WERI-Rb-1 (cell line): ENCODE measurements around the gene SLC43A2.
"Not testable (repeated sequence)": the region's sequence is repeated elsewhere in the genome, so short reads cannot be mapped to it uniquely, and the experiment has no call there.

Experiments used
- DNase-seq: peaks from one replicate; pipeline ENCODE4 v3.0.0-alpha.2; 2020
- H3K27ac ChIP-seq: fragments of 250-450 bp; sonication (Bioruptor Pico); 2 replicates; pipeline ENCODE4 v1.5.1; 2020; ENCODE audit warnings: mild to moderate bottlenecking, moderate library complexity
- H3K27me3 ChIP-seq: fragments of 250-450 bp; sonication (Bioruptor Pico); 2 replicates; pipeline ENCODE4 v1.5.1; 2021; ENCODE audit warnings: mild to moderate bottlenecking, low read depth, moderate library complexity; ENCODE audit not compliant: insufficient read depth, severe bottlenecking
- H3K36me3 ChIP-seq: fragments of 250-450 bp; sonication (Bioruptor Pico); 2 replicates; pipeline ENCODE4 v1.5.1; 2020; ENCODE audit warnings: mild to moderate bottlenecking, moderate library complexity
- H3K4me3 ChIP-seq: 2 replicates; pipeline ENCODE4 v1.5.1; 2011; ENCODE audit warnings: low read depth, mild to moderate bottlenecking, control low read depth, low read length
- H3K9me3 ChIP-seq: fragments of 250-450 bp; sonication (Bioruptor Pico); 2 replicates; pipeline ENCODE4 v1.5.1; 2021; ENCODE audit warnings: mild to moderate bottlenecking, moderate library complexity; ENCODE audit not compliant: severe bottlenecking
- TF ChIP-seq, protein P1 (sequence below): IDR thresholded peaks from 2 replicates; pipeline ENCODE4 v1.5.1; 2011; ENCODE audit warnings: low read depth, mild to moderate bottlenecking, control low read depth, inconsistent platforms, low read length

SLC43A2 gene

DNA sequence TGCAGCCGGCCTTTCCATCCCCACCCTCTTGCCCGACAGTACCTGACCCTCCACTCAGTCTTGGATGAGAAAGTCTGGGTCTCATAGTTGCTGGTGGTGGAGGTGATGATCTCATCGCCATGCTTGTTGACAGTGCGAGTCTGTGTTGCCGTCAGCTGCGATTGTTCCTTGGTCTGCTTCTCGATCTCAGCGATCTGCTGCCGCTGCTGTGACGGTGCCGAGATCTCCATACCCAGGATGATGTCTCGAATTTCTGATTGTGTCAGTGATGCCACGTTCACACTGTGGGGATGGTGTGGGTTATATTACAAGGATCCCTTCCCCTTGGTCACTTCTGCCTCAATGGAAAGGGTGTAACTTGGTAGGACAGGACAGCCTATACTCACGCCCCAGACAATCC is 25.1 kb upstream of the SLC43A2 start:
- no peak for DNase-seq
- Histone ChIP-seq H3K27ac (no peak overlapping the region), H3K9me3 (no peaks in the 10 kb centered on the region), H3K27me3 (no peaks in the 10 kb centered on the region), H3K4me3 (no peak overlapping the region), H3K36me3 (peaks cover 93% of the 10 kb centered on the region)
- TF ChIP-seq, protein P1, sequence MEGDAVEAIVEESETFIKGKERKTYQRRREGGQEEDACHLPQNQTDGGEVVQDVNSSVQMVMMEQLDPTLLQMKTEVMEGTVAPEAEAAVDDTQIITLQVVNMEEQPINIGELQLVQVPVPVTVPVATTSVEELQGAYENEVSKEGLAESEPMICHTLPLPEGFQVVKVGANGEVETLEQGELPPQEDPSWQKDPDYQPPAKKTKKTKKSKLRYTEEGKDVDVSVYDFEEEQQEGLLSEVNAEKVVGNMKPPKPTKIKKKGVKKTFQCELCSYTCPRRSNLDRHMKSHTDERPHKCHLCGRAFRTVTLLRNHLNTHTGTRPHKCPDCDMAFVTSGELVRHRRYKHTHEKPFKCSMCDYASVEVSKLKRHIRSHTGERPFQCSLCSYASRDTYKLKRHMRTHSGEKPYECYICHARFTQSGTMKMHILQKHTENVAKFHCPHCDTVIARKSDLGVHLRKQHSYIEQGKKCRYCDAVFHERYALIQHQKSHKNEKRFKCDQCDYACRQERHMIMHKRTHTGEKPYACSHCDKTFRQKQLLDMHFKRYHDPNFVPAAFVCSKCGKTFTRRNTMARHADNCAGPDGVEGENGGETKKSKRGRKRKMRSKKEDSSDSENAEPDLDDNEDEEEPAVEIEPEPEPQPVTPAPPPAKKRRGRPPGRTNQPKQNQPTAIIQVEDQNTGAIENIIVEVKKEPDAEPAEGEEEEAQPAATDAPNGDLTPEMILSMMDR, result no peak

DNA sequence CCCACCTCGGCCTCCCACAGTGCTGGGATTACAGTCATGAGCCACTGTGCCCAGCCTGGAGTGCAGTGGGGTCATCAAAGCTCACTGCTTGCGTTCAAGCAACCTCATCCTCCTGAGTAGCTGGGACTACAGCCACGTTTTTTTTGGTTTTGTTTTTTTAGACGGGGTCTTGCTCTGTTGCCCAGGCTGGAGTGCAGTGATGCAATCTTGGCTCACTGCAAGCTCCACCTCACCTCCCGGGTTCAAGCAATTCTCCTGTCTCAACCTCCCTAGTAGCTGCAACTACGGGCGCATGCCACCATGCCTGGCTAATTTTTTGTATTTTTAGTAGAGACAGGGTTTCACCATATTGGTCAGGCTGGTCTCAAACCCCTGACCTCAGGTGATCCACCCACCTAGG is 24.2 kb upstream of the SLC43A2 start:
- H3K4me3 ChIP-seq, H3K9me3 ChIP-seq, H3K27me3 ChIP-seq, H3K27ac ChIP-seq, DNase-seq: not testable (repeated sequence)
- peaks cover 84% of the 10 kb centered on the region for H3K36me3 ChIP-seq

DNA sequence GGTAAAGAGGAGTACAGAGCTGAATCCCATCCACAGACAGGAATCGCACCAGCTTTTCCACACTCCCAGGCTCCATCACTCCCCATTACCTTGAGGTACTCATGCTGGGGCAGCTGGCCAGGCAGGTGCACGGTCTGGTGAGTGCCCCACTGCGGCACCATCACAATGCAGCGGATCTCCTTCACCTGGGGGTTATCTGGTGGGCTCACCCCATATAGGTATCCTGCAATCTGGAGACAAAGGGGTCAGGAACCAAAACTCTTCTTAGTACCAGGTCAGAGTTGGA is 22.9 kb upstream of the SLC43A2 start:
- no peak overlapping the region for H3K4me3 ChIP-seq
- H3K27ac ChIP-seq, result no peak overlapping the region
- H3K9me3 ChIP-seq, result no peaks in the 10 kb centered on the region
- TF ChIP-seq, protein P1, result no peak
- no peak for DNase-seq
- no peaks in the 10 kb centered on the region for H3K27me3 ChIP-seq
- peaks cover 71% of the 10 kb centered on the region for H3K36me3 ChIP-seq

DNA sequence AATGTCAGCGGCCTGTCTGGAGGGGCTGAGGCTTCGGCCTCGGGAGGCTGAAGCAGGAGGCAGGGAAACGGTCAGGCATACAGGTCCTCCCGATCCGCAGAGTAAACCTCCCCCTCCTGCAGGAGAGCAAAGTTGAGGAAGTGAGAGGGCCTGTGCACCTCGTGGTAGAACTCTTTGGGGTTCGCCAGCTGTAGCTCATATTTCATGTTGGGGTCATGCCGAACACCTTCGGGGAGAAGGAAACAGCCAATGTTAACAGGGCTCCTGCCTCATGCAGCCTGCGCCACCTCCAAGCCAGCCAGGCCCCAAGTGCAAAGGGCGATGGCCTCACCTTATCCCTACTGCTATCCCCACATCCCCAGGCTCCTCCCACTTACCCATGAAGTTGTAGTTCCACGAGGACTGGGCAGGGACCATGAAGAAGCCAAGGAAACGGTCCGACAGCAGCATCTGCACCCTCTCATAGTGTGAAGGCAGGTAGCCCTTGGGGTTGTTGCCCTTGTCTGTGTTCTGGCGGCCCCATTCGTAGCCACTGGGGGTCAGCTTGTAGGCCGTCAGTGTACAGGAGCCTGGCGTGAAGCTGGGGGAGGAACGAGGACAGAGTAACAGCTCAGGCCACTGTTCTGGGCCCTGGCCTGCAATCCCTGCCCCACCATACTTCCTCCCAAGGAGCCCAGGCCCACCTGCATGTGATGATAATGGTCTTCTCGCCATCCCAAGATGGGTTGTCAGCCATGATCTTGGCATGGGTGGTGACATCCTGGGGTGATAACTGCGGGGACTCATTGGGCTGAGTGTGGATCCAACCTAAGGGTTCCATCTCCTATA is 22.3 kb upstream of the SLC43A2 start:
- Histone ChIP-seq H3K27me3 (no peaks in the 10 kb centered on the region), H3K36me3 (peaks cover 65% of the 10 kb centered on the region), H3K9me3 (no peaks in the 10 kb centered on the region), H3K4me3 (no peak overlapping the region), H3K27ac (no peak overlapping the region)
- no peak for DNase-seq
- TF ChIP-seq, protein P1, result no peak

DNA sequence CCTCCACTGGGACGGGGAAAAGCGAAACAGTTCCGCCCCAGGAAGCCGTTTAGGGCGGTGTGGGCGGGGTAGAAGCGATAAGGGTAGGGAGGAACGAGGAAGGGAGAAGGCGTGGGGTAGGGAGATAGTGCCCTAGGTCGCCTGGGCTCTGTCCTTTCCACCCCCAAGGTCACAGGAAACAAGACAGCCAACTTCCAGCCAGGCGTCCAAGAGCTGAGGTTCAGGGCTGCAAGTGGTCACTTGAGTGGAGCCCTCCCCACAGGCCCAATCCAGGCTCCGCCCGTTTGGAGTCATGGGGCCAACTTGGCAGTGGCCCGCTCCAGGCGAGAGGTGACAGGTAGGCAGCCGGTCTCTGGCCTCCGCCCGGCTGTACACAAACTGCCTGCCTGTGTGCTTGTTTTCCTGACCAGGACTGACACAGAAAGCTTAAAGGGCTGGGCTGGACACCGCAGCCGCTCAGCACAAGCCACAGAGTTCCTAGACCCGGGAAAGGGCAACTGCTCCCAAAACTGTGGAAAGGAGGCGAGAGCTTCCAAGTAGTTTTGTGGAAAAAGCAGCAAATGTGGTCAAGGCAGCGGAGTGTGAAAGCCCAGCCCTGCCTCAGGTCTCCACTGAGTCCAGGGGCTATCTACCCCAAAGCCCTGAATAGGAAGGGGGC is 21.3 kb upstream of the SLC43A2 start, which contains the start of gene RILP:
TSS of gene RILP (minus strand) at position 23 of the 658 bp plus-strand sequence. CDS start 62 bp downstream, outside the sequence.
- peak within 1 kb of the TSS; percentile 54 for H3K4me3 ChIP-seq
- H3K27me3 ChIP-seq, result no peaks in the 10 kb centered on the region
- TF ChIP-seq, protein P1, result no peak
- H3K27ac ChIP-seq, result peak within 1 kb of the TSS; percentile 75
- H3K9me3 ChIP-seq, result no peaks in the 10 kb centered on the region
- DNase-seq, result peak; percentile 66
- peaks cover 55% of the 10 kb centered on the region for H3K36me3 ChIP-seq

DNA sequence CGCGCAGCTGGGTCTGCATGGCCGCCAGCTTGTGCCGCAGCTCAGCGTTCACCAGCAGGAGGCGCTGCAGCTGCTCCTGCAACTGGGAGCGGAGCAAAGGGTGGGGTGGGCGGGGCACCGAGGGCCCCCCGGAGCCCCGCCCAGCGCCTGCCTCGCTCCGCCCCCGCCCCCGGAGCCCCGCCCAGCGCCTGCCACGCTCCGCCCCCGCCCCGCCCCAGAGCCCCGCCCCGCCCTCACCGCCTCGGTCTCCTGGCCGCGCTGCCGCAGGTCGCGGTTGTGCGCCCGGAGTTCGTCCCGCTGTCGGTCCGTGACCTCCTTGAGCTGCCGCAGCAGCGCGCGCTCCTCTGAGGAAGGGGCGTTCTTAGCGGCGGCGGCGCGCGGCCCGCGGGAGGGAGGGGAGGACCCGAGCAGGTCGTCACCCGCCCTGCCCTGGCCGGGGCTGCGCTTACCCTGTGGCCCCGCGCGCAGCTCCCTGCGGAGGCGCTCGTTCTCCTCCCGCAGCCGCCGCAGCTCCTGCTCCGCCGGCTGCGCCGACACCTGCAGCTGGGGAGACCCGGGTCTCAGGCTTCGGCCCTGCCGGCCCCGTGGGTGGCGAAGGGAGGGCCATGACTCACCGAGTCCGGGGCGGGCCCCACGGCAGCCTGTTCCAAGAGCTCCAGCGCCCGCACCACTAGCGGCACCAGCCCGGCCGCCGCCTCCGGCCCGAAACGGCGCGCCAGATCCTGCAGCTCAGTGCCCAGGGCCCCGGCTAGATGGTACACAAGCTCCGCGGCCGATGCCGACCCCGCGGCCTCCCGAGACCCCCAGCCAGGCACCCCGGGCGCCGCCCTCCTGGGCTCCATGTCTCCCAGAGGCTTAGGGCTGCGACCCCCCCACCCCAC is 20.6 kb upstream of the SLC43A2 start:
- Histone ChIP-seq H3K36me3 (peaks cover 48% of the 10 kb centered on the region), H3K27ac (peak overlapping the region; percentile 75), H3K9me3 (no peaks in the 10 kb centered on the region), H3K27me3 (no peaks in the 10 kb centered on the region), H3K4me3 (peak overlapping the region; percentile 54)
- DNase-seq, result peak; percentile 76
- TF ChIP-seq, protein P1, result peak; percentile 89
